ENCODE results near the gene TRIM25.

The TRIM25 gene

DNA sequence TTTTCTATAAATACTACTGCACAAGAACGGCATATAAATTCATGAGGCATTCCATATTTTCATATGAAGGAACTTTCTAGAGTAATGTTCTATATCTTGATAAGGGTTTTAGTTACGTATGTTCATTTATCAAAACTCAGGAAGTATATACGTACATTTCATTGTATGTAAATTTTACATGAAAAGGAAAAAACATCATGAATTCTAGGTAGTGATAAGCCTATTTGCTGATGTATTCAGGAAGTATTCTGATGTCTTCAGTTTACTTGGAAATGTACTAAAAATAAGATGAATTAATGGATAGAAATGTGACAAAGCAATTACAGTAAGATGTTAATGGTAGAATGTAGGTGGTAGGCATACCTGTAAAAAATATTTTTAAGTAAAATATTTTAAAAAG lies 75.2 kb downstream of the TRIM25 start:
- DNase-seq (ENCODE audit: extremely low read depth, low read depth) = no peak
- TF ChIP-seq, protein P1, sequence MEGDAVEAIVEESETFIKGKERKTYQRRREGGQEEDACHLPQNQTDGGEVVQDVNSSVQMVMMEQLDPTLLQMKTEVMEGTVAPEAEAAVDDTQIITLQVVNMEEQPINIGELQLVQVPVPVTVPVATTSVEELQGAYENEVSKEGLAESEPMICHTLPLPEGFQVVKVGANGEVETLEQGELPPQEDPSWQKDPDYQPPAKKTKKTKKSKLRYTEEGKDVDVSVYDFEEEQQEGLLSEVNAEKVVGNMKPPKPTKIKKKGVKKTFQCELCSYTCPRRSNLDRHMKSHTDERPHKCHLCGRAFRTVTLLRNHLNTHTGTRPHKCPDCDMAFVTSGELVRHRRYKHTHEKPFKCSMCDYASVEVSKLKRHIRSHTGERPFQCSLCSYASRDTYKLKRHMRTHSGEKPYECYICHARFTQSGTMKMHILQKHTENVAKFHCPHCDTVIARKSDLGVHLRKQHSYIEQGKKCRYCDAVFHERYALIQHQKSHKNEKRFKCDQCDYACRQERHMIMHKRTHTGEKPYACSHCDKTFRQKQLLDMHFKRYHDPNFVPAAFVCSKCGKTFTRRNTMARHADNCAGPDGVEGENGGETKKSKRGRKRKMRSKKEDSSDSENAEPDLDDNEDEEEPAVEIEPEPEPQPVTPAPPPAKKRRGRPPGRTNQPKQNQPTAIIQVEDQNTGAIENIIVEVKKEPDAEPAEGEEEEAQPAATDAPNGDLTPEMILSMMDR (IDR thresholded peaks at IDR 0.05; ENCODE audit: low read depth, low read length, missing control alignments) = no peak
- no peak overlapping the region for H3K4me3 ChIP-seq (replicated peaks; ENCODE audit: low read depth, low read length)

All from HFF-Myc (cell line).